Calu3 (cell line): ENCODE results near the gene ATP1A4. TPM values are rescaled to one million over a fixed set of nuclear protein-coding genes. Genes with fewer than 3 reads are reported as not detected.

Experiments used
- BruUV-seq: library from RNA; stranded (reverse); fragments of 400-500 nt; replicated peaks from 2 replicates; lab custom pipeline; 2021; lab: Mats Ljungman, UMichigan
- CTCF ChIA-PET: fragments of 300-600 bp; sonication (Branson Sonifier 250); formaldehyde crosslinking; loops from one replicate; lab custom pipeline; 2022; ENCODE audit warnings: antibody characterized with exemption; lab: Charles Lee
- DNase-seq: peaks from one replicate; pipeline ENCODE4 v3.0.0; 2022
- H3K27ac Mint-ChIP-seq: one replicate; pipeline ENCODE4 v1.8.0; 2022; ENCODE audit warnings: mixed read lengths; ENCODE audit not compliant: unreplicated experiment
- H3K27me3 Mint-ChIP-seq: one replicate; pipeline ENCODE4 v1.8.0; 2022; ENCODE audit warnings: mixed read lengths; ENCODE audit not compliant: unreplicated experiment
- H3K36me3 Mint-ChIP-seq: one replicate; pipeline ENCODE4 v1.8.0; 2022; ENCODE audit warnings: mild to moderate bottlenecking, moderate library complexity, mixed read lengths; ENCODE audit not compliant: insufficient read depth, unreplicated experiment
- H3K4me1 Mint-ChIP-seq: one replicate; pipeline ENCODE4 v1.8.0; 2022; ENCODE audit warnings: mild to moderate bottlenecking, low read depth, mixed read lengths; ENCODE audit not compliant: unreplicated experiment
- H3K4me3 Mint-ChIP-seq: one replicate; pipeline ENCODE4 v1.8.0; 2022; ENCODE audit warnings: mild to moderate bottlenecking, low read depth, moderate library complexity, mixed read lengths; ENCODE audit not compliant: unreplicated experiment
- H3K9me3 Mint-ChIP-seq: one replicate; pipeline ENCODE4 v1.8.0; 2022; ENCODE audit warnings: low read depth, mixed read lengths; ENCODE audit not compliant: unreplicated experiment
- intact Hi-C: fragments of 100-400 bp; cut with micrococcal nuclease; formaldehyde crosslinking; loops from one replicate; pipeline ENCODE4 v1.10.0; 2022; ENCODE audit not compliant: unreplicated experiment
- total RNA-seq: library from RNA; stranded (reverse); gene quantifications from 2 replicates; pipeline ENCODE4 v1.2.3, GENCODE V29; 2022
- TF ChIP-seq, protein P1 (sequence below): fragments of 200-600 bp; IDR thresholded peaks from one replicate; pipeline ENCODE4 v1.8.0; 2022; ENCODE audit warnings: antibody characterized with exemption; ENCODE audit not compliant: unreplicated experiment

ATP1A4 gene
- total RNA-seq, 1 experiment from 2014 or later, result not detected

DNA sequence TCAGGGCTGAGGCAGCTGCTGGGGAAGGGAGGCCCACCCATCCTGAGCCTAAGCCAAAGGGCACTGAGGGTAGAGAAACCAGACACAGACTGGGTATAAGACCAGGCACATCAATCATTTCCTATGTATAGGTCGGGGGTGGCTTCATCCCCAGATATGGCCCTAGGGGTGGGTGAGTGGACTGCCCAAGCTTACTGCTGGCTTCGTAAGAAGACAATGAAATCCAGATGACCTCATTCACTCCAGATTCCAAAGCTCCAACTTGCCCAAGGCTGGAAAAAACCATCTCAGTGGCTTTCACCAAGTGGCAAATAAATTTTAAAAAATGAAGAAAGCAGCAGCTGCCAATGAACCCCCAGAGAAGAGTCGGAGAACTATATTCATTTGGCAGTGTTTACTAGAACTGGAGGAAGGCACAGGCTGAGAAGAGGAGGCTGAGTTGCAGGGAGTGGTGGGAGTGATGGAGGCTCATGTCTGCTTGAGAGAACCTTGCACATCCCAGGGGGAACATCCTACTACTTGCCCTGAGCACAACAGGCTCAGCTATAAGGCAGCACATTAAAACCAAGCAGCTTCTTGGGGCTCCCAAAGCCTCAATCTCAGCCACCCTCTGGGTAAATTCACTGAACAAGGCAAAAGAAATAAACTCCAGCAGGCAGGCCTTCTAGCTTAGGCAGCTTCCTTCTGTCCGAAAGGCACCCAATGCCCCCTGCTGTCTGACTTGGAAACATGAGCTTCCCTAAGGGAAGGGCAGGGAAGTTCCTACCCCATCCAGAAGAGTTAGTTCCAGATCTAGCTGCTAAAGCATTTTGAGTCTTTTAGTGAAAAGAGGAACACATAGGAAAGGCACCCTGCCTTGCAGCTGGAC, 67.9 kb downstream of the ATP1A4 start:
- Mint-ChIP-seq H3K4me3 (no peak overlapping the region), H3K27me3 (no peaks in the 10 kb centered on the region), H3K9me3 (no peaks in the 10 kb centered on the region), H3K27ac (no peak overlapping the region), H3K4me1 (no peaks in the 10 kb centered on the region), H3K36me3 (peaks cover 31% of the 10 kb centered on the region)
- TF ChIP-seq, protein P1, sequence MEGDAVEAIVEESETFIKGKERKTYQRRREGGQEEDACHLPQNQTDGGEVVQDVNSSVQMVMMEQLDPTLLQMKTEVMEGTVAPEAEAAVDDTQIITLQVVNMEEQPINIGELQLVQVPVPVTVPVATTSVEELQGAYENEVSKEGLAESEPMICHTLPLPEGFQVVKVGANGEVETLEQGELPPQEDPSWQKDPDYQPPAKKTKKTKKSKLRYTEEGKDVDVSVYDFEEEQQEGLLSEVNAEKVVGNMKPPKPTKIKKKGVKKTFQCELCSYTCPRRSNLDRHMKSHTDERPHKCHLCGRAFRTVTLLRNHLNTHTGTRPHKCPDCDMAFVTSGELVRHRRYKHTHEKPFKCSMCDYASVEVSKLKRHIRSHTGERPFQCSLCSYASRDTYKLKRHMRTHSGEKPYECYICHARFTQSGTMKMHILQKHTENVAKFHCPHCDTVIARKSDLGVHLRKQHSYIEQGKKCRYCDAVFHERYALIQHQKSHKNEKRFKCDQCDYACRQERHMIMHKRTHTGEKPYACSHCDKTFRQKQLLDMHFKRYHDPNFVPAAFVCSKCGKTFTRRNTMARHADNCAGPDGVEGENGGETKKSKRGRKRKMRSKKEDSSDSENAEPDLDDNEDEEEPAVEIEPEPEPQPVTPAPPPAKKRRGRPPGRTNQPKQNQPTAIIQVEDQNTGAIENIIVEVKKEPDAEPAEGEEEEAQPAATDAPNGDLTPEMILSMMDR, result peak; percentile 36
- CTCF ChIA-PET, result interaction anchor here (0.6 to 4.2 kb wide), 16 partner anchors 8 to 173 kb away, joined by 3 to 92 read pairs (median 3); partner anchors contain the start of gene KCNJ10
- no TSS peak for BruUV-seq
- intact Hi-C loops, result loop anchor here (1.0 kb wide), 2 partner anchors 26 to 119 kb away; no protein-coding TSS in a partner anchor
- DNase-seq, result peak; percentile 60

DNA sequence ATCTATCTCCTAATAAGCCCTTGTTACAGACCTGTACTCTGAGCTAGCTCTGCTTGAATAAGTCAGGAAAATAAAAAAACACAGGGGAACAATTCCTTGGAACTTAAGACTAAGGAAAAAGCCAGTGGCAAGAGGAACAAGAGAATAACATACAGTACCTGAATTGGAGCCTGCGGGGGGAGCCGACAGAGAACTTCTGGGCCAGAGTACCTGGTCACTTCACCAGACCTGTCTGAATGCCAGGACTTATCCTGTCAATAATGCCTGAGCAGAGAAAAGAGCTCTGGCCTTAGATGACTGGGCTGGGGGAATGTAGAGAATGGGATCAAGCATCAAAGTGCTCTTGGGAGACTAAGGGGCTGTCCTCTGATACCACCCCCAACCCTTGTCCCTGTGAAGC, 68.9 kb downstream of the ATP1A4 start:
- TF ChIP-seq, protein P1, result no peak
- DNase-seq, result no peak
- H3K4me1 Mint-ChIP-seq, result no peaks in the 10 kb centered on the region
- CTCF ChIA-PET, result interaction anchor here (0.9 to 4.2 kb wide), 8 partner anchors 8 to 150 kb away, joined by 3 to 92 read pairs (median 8); partner anchors contain the start of gene KCNJ10
- no peak overlapping the region for H3K27ac Mint-ChIP-seq
- H3K9me3 Mint-ChIP-seq, result no peaks in the 10 kb centered on the region
- H3K4me3 Mint-ChIP-seq, result no peak overlapping the region
- H3K27me3 Mint-ChIP-seq, result no peaks in the 10 kb centered on the region
- no TSS peak for BruUV-seq
- intact Hi-C loops, result no loop called here
- peaks cover 24% of the 10 kb centered on the region for H3K36me3 Mint-ChIP-seq

DNA sequence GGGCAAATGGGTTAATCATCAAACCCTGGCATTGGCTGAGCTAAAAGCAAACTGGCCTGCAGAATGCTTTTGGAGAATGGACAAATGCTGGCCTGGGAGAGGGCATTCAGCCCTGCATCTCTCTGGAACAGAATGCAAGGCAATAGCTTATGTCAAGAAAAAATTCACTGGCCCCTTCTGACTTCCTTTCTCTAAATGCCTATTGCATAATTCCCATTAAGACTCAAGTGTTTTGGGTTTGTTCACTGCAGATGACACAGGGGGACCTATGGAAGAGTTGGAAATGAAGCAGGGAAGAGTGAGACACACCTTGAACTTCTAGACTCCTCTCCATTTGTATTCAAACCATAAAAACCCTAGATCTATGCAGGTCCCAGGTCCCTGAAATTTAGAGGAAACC, 69.7 kb downstream of the ATP1A4 start:
- TF ChIP-seq, protein P1, result no peak
- Mint-ChIP-seq H3K9me3 (no peaks in the 10 kb centered on the region), H3K4me3 (no peak overlapping the region), H3K27ac (no peak overlapping the region), H3K36me3 (peaks cover 18% of the 10 kb centered on the region), H3K27me3 (no peaks in the 10 kb centered on the region), H3K4me1 (no peaks in the 10 kb centered on the region)
- intact Hi-C loops, result no loop called here
- CTCF ChIA-PET, result interaction anchor here (4.2 kb wide), 1 partner anchor 29 kb away, joined by 92 read pairs; no protein-coding TSS in a partner anchor
- no peak for DNase-seq
- no TSS peak for BruUV-seq

DNA sequence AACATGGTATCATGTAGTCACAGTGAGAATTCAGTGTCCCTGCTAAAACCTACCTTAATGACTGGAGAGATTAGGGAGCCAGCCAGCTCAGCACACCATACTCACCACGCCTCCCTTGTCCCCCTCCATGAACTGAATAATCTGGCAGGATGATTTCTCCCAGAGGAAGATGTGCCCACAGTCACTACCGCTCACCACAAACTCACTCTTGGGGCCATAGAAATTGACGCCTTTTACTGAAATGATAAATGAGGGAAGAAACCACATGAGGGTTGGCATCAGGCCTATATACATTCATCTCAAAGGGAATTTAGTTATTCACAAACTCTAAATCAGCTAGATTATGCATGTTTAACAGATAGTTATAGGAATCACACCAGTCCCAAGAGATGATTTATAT, 71.1 kb downstream of the ATP1A4 start:
- intact Hi-C loops, result no loop called here
- CTCF ChIA-PET, result interaction anchor here (0.6 to 1.3 kb wide), 3 partner anchors 29 to 898 kb away, joined by 3 to 4 read pairs (median 3); no protein-coding TSS in a partner anchor
- no peak overlapping the region for H3K27ac Mint-ChIP-seq

More for the DNA sequence above, 71.1 kb downstream of the ATP1A4 start:
- Mint-ChIP-seq H3K27me3 (no peaks in the 10 kb centered on the region), H3K36me3 (peaks cover 7% of the 10 kb centered on the region), H3K4me1 (no peaks in the 10 kb centered on the region), H3K9me3 (no peaks in the 10 kb centered on the region), H3K4me3 (no peak overlapping the region)
- TF ChIP-seq, protein P1, result no peak
- BruUV-seq, result no TSS peak
- DNase-seq, result no peak
